Pancreas (tissue), 10 donors: Measurements from ENCODE around the gene PHACTR2. TPM values are rescaled to one million over a fixed set of nuclear protein-coding genes. Genes with fewer than 3 reads are reported as not detected.
"Not testable (repeated sequence)": the region's sequence is repeated elsewhere in the genome, so short reads cannot be mapped to it uniquely, and the experiment has no call there.

ENCODE experiments used
- ATAC-seq, 4 donors: fragments of 200-7000 bp; cut with Tn5 transposase; one replicate each; pipeline versions ENCODE4 v1.8.0 to v1.9.1; 2020; ENCODE audit warnings: mild to moderate bottlenecking in 4 of 4, moderate library complexity in 4 of 4
- DNase-seq, 6 donors: peaks; one replicate each; pipeline ENCODE4 v3.0.0-alpha.2; 2020
- FAIRE-seq: peaks from 2 replicates; lab custom pipeline; 2012; peaks lifted over from hg19 to GRCh38; lab: Jason Lieb, UNC
- H3K27ac ChIP-seq, 4 donors: fragments of 200-600 bp; sonication (generic); 1 replicate in 3 of 4; 2 replicates in 1 of 4; pipeline versions ENCODE4 v1.5.0 to v1.8.0; 2020
- H3K27me3 ChIP-seq, 4 donors: fragments of 200-600 bp; one replicate each; pipeline ENCODE4 v1.8.0; 2021
- H3K36me3 ChIP-seq, 3 donors: fragments of 200-600 bp; sonication (generic) in 1 of 3; one replicate each; pipeline versions ENCODE4 v1.5.0 to v1.8.0; 2020 to 2021
- H3K4me1 ChIP-seq, 3 donors: fragments of 200-600 bp; one replicate each; pipeline ENCODE4 v1.8.0; 2021
- H3K4me3 ChIP-seq, 4 donors: fragments of 200-600 bp; sonication (generic) in 2 of 4; one replicate each; pipeline versions ENCODE4 v1.5.0 to v1.8.0; 2020 to 2021
- H3K9me3 ChIP-seq, 4 donors: fragments of 200-600 bp; one replicate each; pipeline ENCODE4 v1.8.0; 2021
- CTCF ChIP-seq, 4 donors: fragments of 200-600 bp; sonication (generic) in 3 of 4; IDR thresholded peaks; one replicate each; pipeline versions ENCODE4 v1.5.0 to v1.8.0; 2021; ENCODE audit warnings: antibody characterized with exemption in 4 of 4
- WGBS, 2 donors: extraction: QIAGEN DNeasy Blood & Tissue Kit; methylation state at CpG; one replicate each; pipeline ENCODE4 v1.1.7; 2013; 5-methylcytosine and 5-hydroxymethylcytosine counted together
- intact Hi-C, 3 donors: fragments of 100-400 bp; cut with DNase I; formaldehyde crosslinking; loops; one replicate each; pipeline versions ENCODE4 v1.11.1 to v1.14.2; 2022
- polyA plus RNA-seq, 2 donors: library from polyadenylated mRNA; stranded (reverse); fragments of 200-250 nt; gene quantifications; one replicate each; pipeline ENCODE4 v1.2.3, GENCODE V29; 2013
- total RNA-seq, 6 donors: library from RNA; stranded (reverse); fragmentation: NEBNext Ultra II Directional in 4 of 6; extraction: Animal tissue kit (Norgen Biotek cat#: 25700) in 4 of 6; gene quantifications; one replicate each; pipeline versions ENCODE4 v1.2.1 to v1.2.4, GENCODE V29; 2021 to 2023
- donor health status: healthy with polysubstance abuse.
- donor health status: DM: no; HTN: no; CAD: no; lungs with moderate emphysema.
- donor health status: DM: no; HTN: no; CAD: no.
- donor health status: control.
- donor health status: control.
- donor health status: Bipolar disorder and iron deficiency.
- donor health status: DM: yes; HTN: yes; CAD: no.
- donor health status: DM: no; HTN: no; CAD: no.
- donor health status: DM: no; HTN: no; CAD: no.
- donor health status: DM: yes; HTN: yes; CAD: no.

Gene PHACTR2
- total and polyA plus RNA-seq, 8 donors: 2.7 to 19.0 (median 8.9) TPM

DNA sequence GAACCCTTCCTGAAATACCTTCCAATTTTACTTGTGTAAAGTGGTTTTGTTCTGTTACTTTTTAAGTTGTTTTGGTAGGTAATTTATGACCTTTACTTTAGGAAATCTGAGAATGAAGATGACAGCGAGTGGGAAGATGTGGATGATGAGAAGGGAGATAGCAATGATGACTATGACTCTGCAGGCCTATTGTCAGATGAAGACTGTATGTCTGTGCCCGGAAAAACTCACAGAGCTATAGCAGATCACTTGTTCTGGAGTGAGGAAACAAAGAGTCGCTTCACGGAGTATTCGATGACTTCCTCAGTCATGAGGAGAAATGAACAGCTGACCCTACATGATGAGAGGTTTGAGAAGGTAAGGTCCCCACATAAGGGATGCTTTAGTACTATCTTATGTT, 179.9 kb downstream of the PHACTR2 start:
- DNase-seq: no peak
- Histone ChIP-seq H3K9me3 (no peaks in the 10 kb centered on the region), H3K4me3 (no peak overlapping the region), H3K27ac (no peak overlapping the region), H3K27me3 (no peaks in the 10 kb centered on the region), H3K4me1 (no peaks in the 10 kb centered on the region), H3K36me3 (peaks cover 6 to 66% (median 20%) of the 10 kb centered on the region in 3 donors)
- WGBS, 2 donors: 99% methylated on average over 5 of the region's 5 CpGs
- no peak for ATAC-seq
- no peak for TF ChIP-seq CTCF (IDR thresholded peaks at IDR 0.05)
- no peak for FAIRE-seq
- intact Hi-C loops: no loop called here

GRCh38 chr6:143859891-143860660, 182.3 kb downstream of the PHACTR2 start:
- Histone ChIP-seq H3K36me3 (peaks cover 6 to 76% (median 31%) of the 10 kb centered on the region in 3 donors), H3K9me3 (no peaks in the 10 kb centered on the region), H3K4me1 (no peaks in the 10 kb centered on the region), H3K4me3 (no peak overlapping the region), H3K27ac (no peak overlapping the region), H3K27me3 (no peaks in the 10 kb centered on the region)
- FAIRE-seq (no peak), DNase-seq (no peak), ATAC-seq (no peak)
- intact Hi-C loops: no loop called here
- no peak for TF ChIP-seq CTCF (IDR thresholded peaks at IDR 0.05)
- 92 to 96% methylated on average over 3 of the region's 3 CpGs for WGBS, 2 donors

- H3K4me1 ChIP-seq: no peaks in the 10 kb centered on the region
- H3K4me3 ChIP-seq: no peak overlapping the region
- H3K36me3 ChIP-seq: peaks cover 0 to 44% (median 12%) of the 10 kb centered on the region in 3 donors
- WGBS, 2 donors: 93% methylated on average over 2 of the region's 2 CpGs
- TF ChIP-seq CTCF (IDR thresholded peaks at IDR 0.05): no peak
- H3K27ac ChIP-seq: no peak overlapping the region
- intact Hi-C loops: no loop called here
- FAIRE-seq (no peak), ATAC-seq (no peak), DNase-seq (no peak)
- H3K9me3 ChIP-seq: no peaks in the 10 kb centered on the region
- no peaks in the 10 kb centered on the region for H3K27me3 ChIP-seq
Measured at GRCh38 chr6:143863771-143864170, 186.0 kb downstream of the PHACTR2 start.

GRCh38 chr6:143864234-143864633, 186.5 kb downstream of the PHACTR2 start, which contains the start of gene ZC2HC1B:
Gene ZC2HC1B (plus strand): TSS chr6:143864474. CDS start chr6:143864540, 66 bp downstream.
- TF ChIP-seq CTCF (IDR thresholded peaks at IDR 0.05): no peak
- intact Hi-C loops: no loop called here
- 88 to 96% methylated on average over 1 of the region's 1 CpG for WGBS, 2 donors
- H3K9me3 ChIP-seq: no peaks in the 10 kb centered on the region
- no peak within 1 kb of the TSS for H3K4me3 ChIP-seq
- DNase-seq: no peak
- FAIRE-seq: no peak
- peaks cover 0 to 40% (median 12%) of the 10 kb centered on the region in 3 donors for H3K36me3 ChIP-seq
- H3K27me3 ChIP-seq: no peaks in the 10 kb centered on the region
- no peak within 1 kb of the TSS for H3K27ac ChIP-seq
- ATAC-seq: no peak
- H3K4me1 ChIP-seq: no peaks in the 10 kb centered on the region

- no peak overlapping the region for H3K27ac ChIP-seq
- no peaks in the 10 kb centered on the region for H3K4me1 ChIP-seq
- intact Hi-C loops: no loop called here
- ATAC-seq (no peak), DNase-seq (no peak), FAIRE-seq (no peak)
- TF ChIP-seq CTCF (IDR thresholded peaks at IDR 0.05): no peak
- no peak overlapping the region for H3K4me3 ChIP-seq
- H3K27me3 ChIP-seq: no peaks in the 10 kb centered on the region
- H3K9me3 ChIP-seq: no peaks in the 10 kb centered on the region
- H3K36me3 ChIP-seq: peaks cover 0 to 14% (median 12%) of the 10 kb centered on the region in 3 donors
Measured at GRCh38 chr6:143867236-143867635, 189.5 kb downstream of the PHACTR2 start.

DNA sequence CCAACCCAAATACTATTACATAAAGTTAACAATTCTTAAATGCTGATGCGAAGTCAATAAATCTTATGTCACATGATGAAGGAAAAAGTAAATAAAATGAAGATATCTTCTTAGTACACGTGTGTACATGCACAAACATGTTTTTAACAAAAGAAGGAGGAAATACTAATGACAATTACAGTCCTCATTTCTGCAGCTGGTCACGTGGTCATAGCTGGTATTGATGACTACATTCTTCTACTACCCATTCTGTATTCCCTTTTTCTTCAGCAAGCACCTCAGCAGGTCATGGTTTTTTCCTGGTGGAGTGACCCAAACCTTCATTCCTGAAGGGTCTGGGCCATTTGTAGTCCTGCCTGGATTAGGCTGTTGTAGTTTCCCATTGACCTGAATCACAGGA, 191.0 kb downstream of the PHACTR2 start:
- H3K36me3 ChIP-seq, H3K4me3 ChIP-seq, intact Hi-C loops, H3K27me3 ChIP-seq, H3K9me3 ChIP-seq, FAIRE-seq, DNase-seq, ATAC-seq, H3K4me1 ChIP-seq, H3K27ac ChIP-seq: not testable (repeated sequence)
- 81 to 89% methylated on average over 3 of the region's 3 CpGs for WGBS, 2 donors

- ATAC-seq, H3K36me3 ChIP-seq, DNase-seq, H3K9me3 ChIP-seq, FAIRE-seq, intact Hi-C loops, H3K4me1 ChIP-seq, H3K27ac ChIP-seq, H3K27me3 ChIP-seq, H3K4me3 ChIP-seq: not testable (repeated sequence)
- 83% methylated on average over 1 of the region's 1 CpG for WGBS, 2 donors
Measured at GRCh38 chr6:143871202-143871730, 193.5 kb downstream of the PHACTR2 start.
